Pancreas (tissue), 10 donors: ENCODE measurements around the gene SPNS2. TPM values are rescaled to one million over a fixed set of nuclear protein-coding genes. Genes with fewer than 3 reads are reported as not detected.

Source experiments
- ATAC-seq, 4 donors: fragments of 200-7000 bp; cut with Tn5 transposase; one replicate each; pipeline versions ENCODE4 v1.8.0 to v1.9.1; 2020; ENCODE audit warnings: mild to moderate bottlenecking in 4 of 4, moderate library complexity in 4 of 4
- DNase-seq, 6 donors: peaks; one replicate each; pipeline ENCODE4 v3.0.0-alpha.2; 2020
- FAIRE-seq: peaks from 2 replicates; lab custom pipeline; 2012; peaks lifted over from hg19 to GRCh38; lab: Jason Lieb, UNC
- H3K27ac ChIP-seq, 4 donors: fragments of 200-600 bp; sonication (generic); 1 replicate in 3 of 4; 2 replicates in 1 of 4; pipeline versions ENCODE4 v1.5.0 to v1.8.0; 2020
- H3K27me3 ChIP-seq, 4 donors: fragments of 200-600 bp; one replicate each; pipeline ENCODE4 v1.8.0; 2021
- H3K36me3 ChIP-seq, 3 donors: fragments of 200-600 bp; sonication (generic) in 1 of 3; one replicate each; pipeline versions ENCODE4 v1.5.0 to v1.8.0; 2020 to 2021
- H3K4me1 ChIP-seq, 3 donors: fragments of 200-600 bp; one replicate each; pipeline ENCODE4 v1.8.0; 2021
- H3K4me3 ChIP-seq, 4 donors: fragments of 200-600 bp; sonication (generic) in 2 of 4; one replicate each; pipeline versions ENCODE4 v1.5.0 to v1.8.0; 2020 to 2021
- H3K9me3 ChIP-seq, 4 donors: fragments of 200-600 bp; one replicate each; pipeline ENCODE4 v1.8.0; 2021
- WGBS, 2 donors: extraction: QIAGEN DNeasy Blood & Tissue Kit; methylation state at CpG; one replicate each; pipeline ENCODE4 v1.1.7; 2013; 5-methylcytosine and 5-hydroxymethylcytosine counted together
- intact Hi-C, 3 donors: fragments of 100-400 bp; cut with DNase I; formaldehyde crosslinking; loops; one replicate each; pipeline versions ENCODE4 v1.11.1 to v1.14.2; 2022
- polyA plus RNA-seq, 2 donors: library from polyadenylated mRNA; stranded (reverse); fragments of 200-250 nt; gene quantifications; one replicate each; pipeline ENCODE4 v1.2.3, GENCODE V29; 2013
- total RNA-seq, 6 donors: library from RNA; stranded (reverse); fragmentation: NEBNext Ultra II Directional in 4 of 6; extraction: Animal tissue kit (Norgen Biotek cat#: 25700) in 4 of 6; gene quantifications; one replicate each; pipeline versions ENCODE4 v1.2.1 to v1.2.4, GENCODE V29; 2021 to 2023
- TF ChIP-seq, protein P1 (sequence below), 4 donors: fragments of 200-600 bp; sonication (generic) in 3 of 4; IDR thresholded peaks; one replicate each; pipeline versions ENCODE4 v1.5.0 to v1.8.0; 2021; ENCODE audit warnings: antibody characterized with exemption in 4 of 4
- donor health status: healthy with polysubstance abuse.
- donor health status: DM: no; HTN: no; CAD: no; lungs with moderate emphysema.
- donor health status: DM: no; HTN: no; CAD: no.
- donor health status: control.
- donor health status: control.
- donor health status: Bipolar disorder and iron deficiency.
- donor health status: DM: yes; HTN: yes; CAD: no.
- donor health status: DM: no; HTN: no; CAD: no.
- donor health status: DM: no; HTN: no; CAD: no.
- donor health status: DM: yes; HTN: yes; CAD: no.

The SPNS2 gene, protein sequence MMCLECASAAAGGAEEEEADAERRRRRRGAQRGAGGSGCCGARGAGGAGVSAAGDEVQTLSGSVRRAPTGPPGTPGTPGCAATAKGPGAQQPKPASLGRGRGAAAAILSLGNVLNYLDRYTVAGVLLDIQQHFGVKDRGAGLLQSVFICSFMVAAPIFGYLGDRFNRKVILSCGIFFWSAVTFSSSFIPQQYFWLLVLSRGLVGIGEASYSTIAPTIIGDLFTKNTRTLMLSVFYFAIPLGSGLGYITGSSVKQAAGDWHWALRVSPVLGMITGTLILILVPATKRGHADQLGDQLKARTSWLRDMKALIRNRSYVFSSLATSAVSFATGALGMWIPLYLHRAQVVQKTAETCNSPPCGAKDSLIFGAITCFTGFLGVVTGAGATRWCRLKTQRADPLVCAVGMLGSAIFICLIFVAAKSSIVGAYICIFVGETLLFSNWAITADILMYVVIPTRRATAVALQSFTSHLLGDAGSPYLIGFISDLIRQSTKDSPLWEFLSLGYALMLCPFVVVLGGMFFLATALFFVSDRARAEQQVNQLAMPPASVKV
- total RNA-seq (10 to 100 TPM in 5 of 6 donors, 1 to 10 TPM in 1; 7.6 to 27.5 (median 17.2) TPM), polyA plus RNA-seq (10 to 100 TPM; 43.7 to 51.7 TPM)

DNA sequence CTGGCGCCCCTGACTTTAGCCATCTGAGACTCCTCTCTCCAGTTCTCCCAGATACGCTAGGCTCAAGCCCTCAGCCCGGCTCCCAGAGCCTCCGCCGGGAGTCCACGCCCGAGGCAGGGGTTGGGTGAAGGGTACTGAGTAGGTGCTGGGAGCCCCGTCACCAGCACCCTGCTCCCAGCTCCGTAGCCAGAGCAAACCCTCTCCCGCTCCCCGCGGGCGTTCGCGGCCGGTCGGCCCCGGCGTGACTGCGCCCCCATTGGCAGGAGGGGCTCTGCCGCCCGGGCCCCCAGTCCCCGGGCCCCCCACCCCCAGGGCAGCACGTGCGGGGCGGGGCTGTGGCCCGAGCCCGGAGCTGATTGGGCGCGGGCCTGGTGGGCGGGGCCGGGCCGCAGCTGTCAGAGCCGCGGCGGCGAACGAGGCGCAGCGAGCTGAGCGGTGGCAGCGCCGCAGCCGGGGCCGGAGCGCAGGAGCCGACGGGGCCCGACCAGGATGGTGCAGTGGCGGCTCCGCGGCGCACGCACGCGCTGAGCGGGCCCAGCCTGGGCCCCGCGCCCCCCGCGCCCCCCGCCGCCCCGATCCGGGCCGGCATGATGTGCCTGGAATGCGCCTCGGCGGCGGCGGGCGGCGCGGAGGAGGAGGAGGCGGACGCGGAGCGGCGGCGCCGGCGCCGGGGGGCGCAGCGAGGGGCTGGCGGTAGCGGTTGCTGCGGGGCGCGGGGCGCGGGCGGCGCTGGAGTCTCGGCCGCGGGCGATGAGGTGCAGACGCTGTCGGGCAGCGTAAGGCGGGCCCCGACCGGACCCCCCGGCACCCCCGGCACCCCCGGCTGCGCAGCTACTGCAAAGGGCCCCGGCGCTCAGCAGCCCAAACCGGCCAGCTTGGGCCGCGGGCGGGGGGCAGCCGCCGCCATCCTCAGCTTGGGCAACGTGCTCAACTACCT, at the start of gene SPNS2:
SPNS2 (plus strand) TSS at position 421 of the 937 bp plus-strand sequence; CDS start at position 588, 167 bp downstream.
- peak; percentile 47 to 89 (median 76) for DNase-seq

DNA sequence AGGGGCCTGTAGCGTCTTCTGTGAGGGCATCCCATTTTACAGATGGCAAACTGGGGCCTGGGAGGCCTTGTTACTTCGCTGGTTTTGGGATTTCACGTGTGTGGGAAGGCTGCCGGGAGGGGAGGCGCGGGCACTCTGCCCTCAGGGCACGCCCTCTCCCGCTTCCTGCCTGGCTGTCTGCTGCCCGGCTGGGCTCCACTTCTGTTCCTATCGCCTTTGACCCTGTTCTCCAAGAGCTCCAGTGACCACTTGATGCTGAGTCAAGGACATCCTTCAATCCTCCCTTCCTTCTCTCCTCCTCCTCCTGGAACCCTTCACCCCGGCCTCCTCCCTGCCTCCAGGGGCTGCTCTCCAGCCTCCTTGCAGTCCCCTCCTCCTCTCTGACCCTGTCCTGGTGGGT, 48.9 kb upstream of the SPNS2 start:
- TF ChIP-seq, protein P1, sequence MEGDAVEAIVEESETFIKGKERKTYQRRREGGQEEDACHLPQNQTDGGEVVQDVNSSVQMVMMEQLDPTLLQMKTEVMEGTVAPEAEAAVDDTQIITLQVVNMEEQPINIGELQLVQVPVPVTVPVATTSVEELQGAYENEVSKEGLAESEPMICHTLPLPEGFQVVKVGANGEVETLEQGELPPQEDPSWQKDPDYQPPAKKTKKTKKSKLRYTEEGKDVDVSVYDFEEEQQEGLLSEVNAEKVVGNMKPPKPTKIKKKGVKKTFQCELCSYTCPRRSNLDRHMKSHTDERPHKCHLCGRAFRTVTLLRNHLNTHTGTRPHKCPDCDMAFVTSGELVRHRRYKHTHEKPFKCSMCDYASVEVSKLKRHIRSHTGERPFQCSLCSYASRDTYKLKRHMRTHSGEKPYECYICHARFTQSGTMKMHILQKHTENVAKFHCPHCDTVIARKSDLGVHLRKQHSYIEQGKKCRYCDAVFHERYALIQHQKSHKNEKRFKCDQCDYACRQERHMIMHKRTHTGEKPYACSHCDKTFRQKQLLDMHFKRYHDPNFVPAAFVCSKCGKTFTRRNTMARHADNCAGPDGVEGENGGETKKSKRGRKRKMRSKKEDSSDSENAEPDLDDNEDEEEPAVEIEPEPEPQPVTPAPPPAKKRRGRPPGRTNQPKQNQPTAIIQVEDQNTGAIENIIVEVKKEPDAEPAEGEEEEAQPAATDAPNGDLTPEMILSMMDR (IDR thresholded peaks at IDR 0.05), result no peak
- no peak for ATAC-seq
- peaks cover 0 to 4% (median 3%) of the 10 kb centered on the region in 3 donors for H3K4me1 ChIP-seq
- no peaks in the 10 kb centered on the region for H3K9me3 ChIP-seq
- intact Hi-C loops, result no loop called here
- DNase-seq, result no peak
- no peak overlapping the region for H3K27ac ChIP-seq
- H3K36me3 ChIP-seq, result no peaks in the 10 kb centered on the region
- no peak for FAIRE-seq
- H3K27me3 ChIP-seq, result no peaks in the 10 kb centered on the region
- 82 to 89% methylated on average over 10 to 11 of the region's 11 CpGs for WGBS, 2 donors
- H3K4me3 ChIP-seq, result no peak overlapping the region

More for the DNA sequence above, at the start of gene SPNS2:
- TF ChIP-seq, protein P1 (IDR thresholded peaks at IDR 0.05), result no peak
- FAIRE-seq (no peak), ATAC-seq (peak; percentile 78 to 86 (median 83))
- H3K27ac ChIP-seq, result peak within 1 kb of the TSS; percentile 53 to 83 (median 66)
- H3K27me3 ChIP-seq, result no peaks in the 10 kb centered on the region
- peaks cover 0 to 27% (median 7%) of the 10 kb centered on the region in 3 donors for H3K4me1 ChIP-seq
- 1% methylated on average over 41 to 117 of the region's 117 CpGs for WGBS, 2 donors
- intact Hi-C loops, result no loop called here
- no peaks in the 10 kb centered on the region for H3K9me3 ChIP-seq
- peak within 1 kb of the TSS; percentile 14 to 52 (median 36) for H3K4me3 ChIP-seq
- H3K36me3 ChIP-seq, result no peaks in the 10 kb centered on the region

DNA sequence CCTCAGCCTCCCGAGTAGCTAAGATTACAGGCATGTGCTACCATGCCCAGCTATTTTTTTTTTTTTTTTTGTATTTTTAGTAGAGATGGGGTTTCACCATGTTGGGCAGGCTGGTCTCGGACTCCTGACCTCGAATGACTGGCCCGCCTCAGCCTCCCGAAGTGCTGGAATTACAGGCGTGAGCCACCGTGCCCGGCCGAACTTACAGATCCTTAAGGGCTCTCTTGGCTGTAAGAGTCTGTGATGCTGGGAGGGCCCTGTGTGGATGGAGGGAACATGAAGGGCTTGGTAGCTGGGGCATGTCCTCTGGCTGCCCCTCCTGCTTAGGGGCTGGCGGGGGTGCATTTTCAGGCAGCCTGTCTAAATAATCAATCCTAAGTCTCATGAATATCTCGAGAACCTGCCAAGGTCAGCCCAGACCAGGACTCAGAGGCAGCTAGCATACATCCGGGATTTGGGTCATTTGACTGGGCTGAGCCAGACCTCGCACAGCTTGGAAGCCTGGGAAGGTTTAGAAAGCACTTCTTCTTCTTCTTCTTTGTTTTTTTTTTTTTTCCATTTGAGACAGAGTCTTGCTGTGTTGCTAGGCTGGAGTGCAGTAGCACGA, 47.9 kb upstream of the SPNS2 start:
- Histone ChIP-seq H3K27ac (no peak overlapping the region), H3K4me3 (no peak overlapping the region), H3K9me3 (no peaks in the 10 kb centered on the region), H3K36me3 (no peaks in the 10 kb centered on the region), H3K4me1 (no peaks in the 10 kb centered on the region), H3K27me3 (no peaks in the 10 kb centered on the region)
- FAIRE-seq (no peak), ATAC-seq (no peak), DNase-seq (peak in 1 of 6 donors; percentile 31)
- TF ChIP-seq, protein P1 (IDR thresholded peaks at IDR 0.05), result no peak
- WGBS, 2 donors, result 78 to 86% methylated on average over 14 of the region's 14 CpGs
- intact Hi-C loops, result no loop called here

DNA sequence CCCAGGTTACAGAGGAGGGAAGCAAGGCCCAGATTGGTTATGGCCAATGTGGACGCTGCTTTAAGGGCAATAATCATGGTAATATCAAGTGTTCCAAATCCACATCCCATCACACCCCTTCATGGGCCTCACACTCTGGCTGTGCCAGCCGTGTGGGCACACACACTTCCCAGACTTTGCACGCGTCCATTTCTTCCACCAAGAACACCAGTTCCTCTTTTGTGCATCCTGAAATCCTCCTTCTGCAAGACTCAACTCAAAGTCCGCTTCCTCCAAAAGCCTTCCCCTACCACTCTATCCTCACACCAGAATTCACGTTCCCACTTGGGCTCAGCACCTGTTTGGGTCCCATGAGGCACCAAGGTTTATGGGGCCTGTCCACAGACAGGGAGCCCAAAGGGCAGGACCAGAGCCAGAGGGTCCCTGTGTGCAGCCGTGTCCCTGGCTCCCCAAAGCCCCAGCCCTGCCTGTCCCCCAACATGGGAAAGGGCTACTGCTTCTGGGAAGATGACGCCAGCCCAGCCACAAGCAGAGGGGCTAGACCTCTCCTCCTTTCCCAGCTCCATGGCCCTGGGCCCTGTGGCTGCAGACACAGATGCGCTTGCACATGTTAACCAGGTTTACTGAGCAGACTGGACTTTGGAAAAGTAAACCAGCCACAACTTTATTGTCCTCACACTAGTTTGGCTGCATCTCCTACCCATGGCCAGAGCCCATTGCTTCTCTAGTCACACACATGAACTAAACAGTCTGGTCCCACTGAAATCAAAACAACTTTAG, 44.7 kb upstream of the SPNS2 start:
- peak in 1 of 6 donors; percentile 40 for DNase-seq
- FAIRE-seq, result no peak

More for the DNA sequence above, 44.7 kb upstream of the SPNS2 start:
- H3K4me3 ChIP-seq, result no peak overlapping the region
- WGBS, 2 donors, result 83 to 87% methylated on average over 9 of the region's 9 CpGs
- H3K36me3 ChIP-seq, result no peaks in the 10 kb centered on the region
- H3K4me1 ChIP-seq, result no peaks in the 10 kb centered on the region
- TF ChIP-seq, protein P1 (IDR thresholded peaks at IDR 0.05), result no peak
- H3K9me3 ChIP-seq, result no peaks in the 10 kb centered on the region
- ATAC-seq, result no peak
- intact Hi-C loops, result no loop called here
- no peak overlapping the region for H3K27ac ChIP-seq
- no peaks in the 10 kb centered on the region for H3K27me3 ChIP-seq
